SK-N-SH (cell line): ENCODE measurements around the gene RPS6KL1. TPM values are rescaled to one million over a fixed set of nuclear protein-coding genes. Genes with fewer than 3 reads are reported as not detected.

Source experiments
- CTCF ChIA-PET: fragments of 300-600, 350-600 bp; formaldehyde crosslinking; extraction: SDS; loops from one replicate; lab custom pipeline; 2021; lab: Yijun Ruan, JAX
- POLR2A ChIA-PET: fragments of 350-600 bp; sonication (Branson Sonifier 250); formaldehyde crosslinking; extraction: SDS; loops from one replicate; lab custom pipeline; 2020; ENCODE audit warnings: antibody characterized with exemption, inconsistent platforms; lab: Yijun Ruan, JAX
- DNase-seq: peaks from one replicate; pipeline ENCODE4 v3.0.0; 2012
- H2AFZ ChIP-seq: fragments of 200-600 bp; sonication (generic); 2 replicates; pipeline ENCODE4 v1.8.1; 2016; ENCODE audit warnings: antibody characterized with exemption, mild to moderate bottlenecking, low read depth
- H3F3A ChIP-seq: fragments of 200-600 bp; sonication (generic); replicated peaks from 2 replicates; pipeline ENCODE3; 2016; ENCODE audit warnings: antibody characterized with exemption, mild to moderate bottlenecking; ENCODE audit not compliant: insufficient read depth
- H3K27ac ChIP-seq, 2 experiments: fragments of 200-500 bp in 1 of 2; fragments of 200-600 bp in 1 of 2; sonication (Bioruptor generic) in 1 of 2; sonication (generic), shearing (Covaris generic) in 1 of 2; 2 replicates each; pipeline versions ENCODE4 v1.5.1 to v1.6.1; 2014 to 2016; ENCODE audit warnings: low read depth in 2 of 2, inconsistent platforms in 1 of 2, low read length in 1 of 2, mild to moderate bottlenecking in 1 of 2, mixed read lengths in 1 of 2
- H3K27me3 ChIP-seq: fragments of 200-600 bp; sonication (generic), shearing (Covaris generic); 2 replicates; pipeline ENCODE4 v1.6.1; 2016; ENCODE audit warnings: mixed run types; ENCODE audit not compliant: insufficient read depth
- H3K36me3 ChIP-seq, 2 experiments: fragments of 200-500 bp in 1 of 2; fragments of 200-600 bp in 1 of 2; sonication (Bioruptor generic) in 1 of 2; sonication (generic) in 1 of 2; replicated peaks in 1 of 2; 2 replicates each; pipeline versions ENCODE3 to v1.5.1; 2014 to 2016; ENCODE audit warnings: low read length in 1 of 2, mild to moderate bottlenecking in 1 of 2; ENCODE audit not compliant: insufficient read depth in 2 of 2, control insufficient read depth in 1 of 2
- H3K4me1 ChIP-seq, 2 experiments: fragments of 200-500 bp in 1 of 2; fragments of 200-600 bp in 1 of 2; sonication (Bioruptor generic) in 1 of 2; sonication (generic), shearing (Covaris generic) in 1 of 2; 2 replicates each; pipeline versions ENCODE4 v1.5.1 to v1.6.1; 2014 to 2016; ENCODE audit warnings: low read depth in 1 of 2, low read length in 1 of 2, mixed run types in 1 of 2; ENCODE audit not compliant: insufficient read depth in 2 of 2, control insufficient read depth in 1 of 2
- H3K4me2 ChIP-seq: fragments of 200-600 bp; sonication (generic), shearing (Covaris generic); 2 replicates; pipeline ENCODE4 v1.6.1; 2017; ENCODE audit warnings: mixed run types
- H3K4me3 ChIP-seq, 2 experiments: fragments of 200-500 bp in 1 of 2; fragments of 200-600 bp in 1 of 2; sonication (Bioruptor generic) in 1 of 2; sonication (generic), shearing (Covaris generic) in 1 of 2; 2 replicates each; pipeline versions ENCODE4 v1.5.1 to v1.8.1; 2014 to 2016; ENCODE audit warnings: low read depth in 2 of 2, inconsistent platforms in 1 of 2, low read length in 1 of 2, mild to moderate bottlenecking in 1 of 2, mixed read lengths in 1 of 2, moderate library complexity in 1 of 2
- H3K79me2 ChIP-seq: fragments of 200-600 bp; sonication (generic); 2 replicates; pipeline ENCODE4 v1.8.1; 2017; ENCODE audit warnings: mild to moderate bottlenecking; ENCODE audit not compliant: insufficient read depth
- H3K9ac ChIP-seq: fragments of 200-600 bp; sonication (generic); 2 replicates; pipeline ENCODE4 v1.6.1; 2017; ENCODE audit warnings: mixed run types
- H3K9me2 ChIP-seq: fragments of 200-600 bp; sonication (generic); 2 replicates; pipeline ENCODE4 v1.6.1; 2017; ENCODE audit warnings: mixed run types
- H3K9me3 ChIP-seq: fragments of 200-600 bp; sonication (generic); 2 replicates; pipeline ENCODE4 v1.6.1; 2017; ENCODE audit warnings: mixed run types, mild to moderate bottlenecking, moderate library complexity
- H4K20me1 ChIP-seq: fragments of 200-600 bp; sonication (generic); 2 replicates; pipeline ENCODE4 v1.6.1; 2017; ENCODE audit warnings: mild to moderate bottlenecking, mixed run types; ENCODE audit not compliant: insufficient read depth
- FOXM1 ChIP-seq: IDR thresholded peaks from 2 replicates; pipeline ENCODE4 v1.4.0; 2012; ENCODE audit warnings: low read depth, mild to moderate bottlenecking
- JUND ChIP-seq: IDR thresholded peaks from 2 replicates; pipeline ENCODE4 v1.4.0; 2012
- MAX ChIP-seq: IDR thresholded peaks from 2 replicates; pipeline ENCODE4 v1.4.0; 2012; ENCODE audit warnings: low read depth
- MXI1 ChIP-seq: IDR thresholded peaks from 2 replicates; pipeline ENCODE4 v1.6.1; 2012; ENCODE audit warnings: mild to moderate bottlenecking, low read depth, low read length, improper control_type of control experiment
- NRF1 ChIP-seq: IDR thresholded peaks from 2 replicates; pipeline ENCODE4 v1.6.1; 2012; ENCODE audit warnings: low read depth, mild to moderate bottlenecking, low read length
- POLR2AphosphoS5 ChIP-seq: IDR thresholded peaks from 2 replicates; pipeline ENCODE4 v1.6.1; 2012; ENCODE audit warnings: low read depth, low read length
- RFX5 ChIP-seq: IDR thresholded peaks from 2 replicates; pipeline ENCODE4 v1.6.1; 2012; ENCODE audit warnings: mild to moderate bottlenecking, improper control_type of control experiment, low read length
- TAF1 ChIP-seq: IDR thresholded peaks from 2 replicates; pipeline ENCODE4 v1.6.1; 2012; ENCODE audit warnings: low read depth, mild to moderate bottlenecking, low read length, moderate library complexity, borderline replicate concordance
- YY1 ChIP-seq: IDR thresholded peaks from 2 replicates; pipeline ENCODE4 v1.4.0; 2012; ENCODE audit warnings: low read depth, mild to moderate bottlenecking
- WGBS: methylation state at CpG from one replicate; pipeline ENCODE4 v1.1.6; 2017; ENCODE audit warnings: low lambda C conversion rate; 5-methylcytosine and 5-hydroxymethylcytosine counted together
- polyA plus RNA-seq, 3 experiments: library from polyadenylated mRNA; depleted of rRNA; stranded (reverse); fragments of >200 nt; gene quantifications; 2 replicates each; pipeline ENCODE4 v1.2.3, GENCODE V29; 2012
- TF ChIP-seq, protein P1 (sequence below): fragments of 150-350 bp; IDR thresholded peaks from 2 replicates; pipeline ENCODE4 v1.6.1; 2017; ENCODE audit warnings: antibody characterized with exemption, low read length, low read depth, borderline replicate concordance

The RPS6KL1 gene
- polyA plus RNA-seq, 1 of the 3 experiments (the other 2 are of a cell fraction) = 2.5 TPM

DNA sequence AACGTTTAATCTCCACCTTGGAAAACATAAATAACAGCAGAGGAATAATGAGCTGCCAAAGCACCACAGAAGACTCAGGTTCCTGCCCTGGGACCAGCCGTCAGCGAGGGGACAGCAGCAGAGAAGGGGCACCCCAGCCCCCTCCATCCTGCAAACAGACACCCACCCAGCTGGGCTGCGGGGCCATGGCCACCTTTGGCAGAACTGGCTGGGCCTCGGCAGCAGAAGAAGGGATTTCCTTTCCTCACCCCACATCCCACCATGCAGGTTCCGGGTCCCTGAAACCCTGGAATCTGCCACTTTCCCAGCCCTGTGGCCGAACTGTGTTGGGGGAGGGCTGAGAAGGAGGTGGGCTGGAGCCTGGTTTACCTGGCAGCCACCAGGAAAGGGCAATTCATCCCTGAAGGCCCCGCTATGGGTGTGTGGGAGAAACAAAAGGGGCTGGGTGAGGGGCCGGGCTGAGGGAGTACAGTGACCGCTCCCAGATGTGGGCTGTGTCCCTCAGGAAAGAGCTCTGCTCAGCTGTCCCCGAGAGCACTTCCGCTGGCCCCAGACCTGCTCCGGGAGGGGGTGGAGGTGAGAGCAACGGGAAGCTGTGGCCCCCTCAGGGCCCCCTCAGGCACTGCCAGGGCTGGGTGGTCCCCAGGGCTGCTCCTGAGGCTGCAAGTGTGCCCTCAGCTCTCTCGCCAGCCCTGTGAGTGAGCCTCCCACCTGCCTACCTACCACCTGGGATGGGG is 28.6 kb upstream of the RPS6KL1 start:
- CTCF ChIA-PET = interaction anchor here (1.1 to 18.5 kb wide), 2 partner anchors 52 to 137 kb away, joined by 3 to 290 read pairs; no protein-coding TSS in a partner anchor
- H3K4me3 ChIP-seq = no peak overlapping the region
- POLR2A ChIA-PET = no interaction called here
- no peaks in the 10 kb centered on the region for H3F3A ChIP-seq
- H3K9me3 ChIP-seq = no peaks in the 10 kb centered on the region
- H3K4me2 ChIP-seq = no peak overlapping the region
- no peak overlapping the region for H3K27ac ChIP-seq
- 87% methylated on average over 11 of the region's 15 CpGs for WGBS
- TF ChIP-seq TAF1 (no peak), MAX (no peak)
- H3K36me3 ChIP-seq = no peaks in the 10 kb centered on the region
- no peaks in the 10 kb centered on the region for H3K79me2 ChIP-seq
- no peaks in the 10 kb centered on the region for H3K27me3 ChIP-seq
- H4K20me1 ChIP-seq = no peaks in the 10 kb centered on the region
- no peaks in the 10 kb centered on the region for H3K9me2 ChIP-seq
- H3K4me1 ChIP-seq = peaks cover 0 to 45% of the 10 kb centered on the region in 2 experiments; a peak in 2 of 4 replicates
- no peak overlapping the region for H3K9ac ChIP-seq
- no peak overlapping the region for H2AFZ ChIP-seq
- no peak for DNase-seq

GRCh38 chr14:74950795-74951442 is 27.9 kb upstream of the RPS6KL1 start:
- no peaks in the 10 kb centered on the region for H3K79me2 ChIP-seq
- CTCF ChIA-PET = interaction anchor here (18.5 kb wide), 1 partner anchor 138 kb away, joined by 290 read pairs; no protein-coding TSS in a partner anchor
- no peak overlapping the region for H3K9ac ChIP-seq
- H3K9me2 ChIP-seq = no peaks in the 10 kb centered on the region
- no peak overlapping the region for H3K4me3 ChIP-seq
- no peaks in the 10 kb centered on the region for H3K9me3 ChIP-seq
- H3K36me3 ChIP-seq = no peaks in the 10 kb centered on the region
- no peak for DNase-seq
- H3K4me2 ChIP-seq = no peak overlapping the region
- POLR2A ChIA-PET = no interaction called here
- no peak overlapping the region for H2AFZ ChIP-seq
- no peak overlapping the region for H3K27ac ChIP-seq
- no peaks in the 10 kb centered on the region for H3K27me3 ChIP-seq
- H3K4me1 ChIP-seq = peaks cover 0 to 40% of the 10 kb centered on the region in 2 experiments; a peak in 2 of 4 replicates
- TF ChIP-seq, protein P1, sequence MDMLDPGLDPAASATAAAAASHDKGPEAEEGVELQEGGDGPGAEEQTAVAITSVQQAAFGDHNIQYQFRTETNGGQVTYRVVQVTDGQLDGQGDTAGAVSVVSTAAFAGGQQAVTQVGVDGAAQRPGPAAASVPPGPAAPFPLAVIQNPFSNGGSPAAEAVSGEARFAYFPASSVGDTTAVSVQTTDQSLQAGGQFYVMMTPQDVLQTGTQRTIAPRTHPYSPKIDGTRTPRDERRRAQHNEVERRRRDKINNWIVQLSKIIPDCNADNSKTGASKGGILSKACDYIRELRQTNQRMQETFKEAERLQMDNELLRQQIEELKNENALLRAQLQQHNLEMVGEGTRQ = no peak
- TF ChIP-seq FOXM1 (no peak), POLR2AphosphoS5 (no peak), YY1 (no peak), NRF1 (no peak), JUND (no peak), RFX5 (no peak), MAX (no peak), MXI1 (no peak)
- TF ChIP-seq, all 33 proteins: peak for 0
- 86% methylated on average over 9 of the region's 9 CpGs for WGBS
- no peaks in the 10 kb centered on the region for H4K20me1 ChIP-seq
- peaks cover 3% of the 10 kb centered on the region for H3F3A ChIP-seq
